ENCODE results near the gene TFEC.
"Not testable (repeated sequence)": the region's sequence is repeated elsewhere in the genome, so short reads cannot be mapped to it uniquely, and the experiment has no call there.

The TFEC gene

DNA sequence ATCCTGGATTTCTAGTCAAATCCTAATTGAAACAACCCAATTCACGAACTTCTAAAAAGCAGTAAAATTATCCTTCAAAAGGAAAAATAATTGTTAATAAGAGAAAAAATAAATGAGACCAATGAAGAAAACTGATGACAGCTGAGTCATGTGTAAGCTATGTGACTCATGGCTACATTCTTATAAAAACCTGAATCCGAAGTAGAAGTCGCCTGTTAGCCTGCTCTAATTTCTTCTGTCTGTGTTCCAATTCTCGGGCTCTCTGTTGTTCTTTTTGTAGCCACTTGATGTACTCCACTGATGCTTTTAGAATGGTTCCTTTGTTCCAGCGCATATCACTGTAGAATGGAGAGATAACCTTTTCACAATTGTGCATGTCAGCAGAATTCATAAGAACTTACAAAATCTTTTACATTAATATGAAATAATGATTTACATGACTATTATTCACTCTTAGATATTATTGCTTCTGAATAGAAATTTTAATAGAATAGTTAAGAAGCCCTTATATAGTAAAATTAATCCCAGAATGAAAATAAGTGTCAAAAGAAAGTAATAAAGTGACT lies 88.8 kb downstream of the TFEC start:
- no peaks in the 10 kb centered on the region for H3K36me3 ChIP-seq (ENCODE audit: control insufficient read depth, insufficient read depth, low read length)

GRCh38 chr7:115940460-115941060 lies 90.0 kb downstream of the TFEC start:
- no peak for DNase-seq (ENCODE audit: extremely low read depth, insufficient read length)
- H3K27me3 ChIP-seq (replicated peaks; ENCODE audit: control insufficient read depth, insufficient read depth, low read length) = no peaks in the 10 kb centered on the region
- TF ChIP-seq, protein P1, sequence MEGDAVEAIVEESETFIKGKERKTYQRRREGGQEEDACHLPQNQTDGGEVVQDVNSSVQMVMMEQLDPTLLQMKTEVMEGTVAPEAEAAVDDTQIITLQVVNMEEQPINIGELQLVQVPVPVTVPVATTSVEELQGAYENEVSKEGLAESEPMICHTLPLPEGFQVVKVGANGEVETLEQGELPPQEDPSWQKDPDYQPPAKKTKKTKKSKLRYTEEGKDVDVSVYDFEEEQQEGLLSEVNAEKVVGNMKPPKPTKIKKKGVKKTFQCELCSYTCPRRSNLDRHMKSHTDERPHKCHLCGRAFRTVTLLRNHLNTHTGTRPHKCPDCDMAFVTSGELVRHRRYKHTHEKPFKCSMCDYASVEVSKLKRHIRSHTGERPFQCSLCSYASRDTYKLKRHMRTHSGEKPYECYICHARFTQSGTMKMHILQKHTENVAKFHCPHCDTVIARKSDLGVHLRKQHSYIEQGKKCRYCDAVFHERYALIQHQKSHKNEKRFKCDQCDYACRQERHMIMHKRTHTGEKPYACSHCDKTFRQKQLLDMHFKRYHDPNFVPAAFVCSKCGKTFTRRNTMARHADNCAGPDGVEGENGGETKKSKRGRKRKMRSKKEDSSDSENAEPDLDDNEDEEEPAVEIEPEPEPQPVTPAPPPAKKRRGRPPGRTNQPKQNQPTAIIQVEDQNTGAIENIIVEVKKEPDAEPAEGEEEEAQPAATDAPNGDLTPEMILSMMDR (IDR thresholded peaks at IDR 0.05; ENCODE audit: insufficient read depth, low read length, poor library complexity, severe bottlenecking) = no peak
- H3K36me3 ChIP-seq (ENCODE audit: control insufficient read depth, insufficient read depth, low read length) = no peaks in the 10 kb centered on the region
- H3K4me3 ChIP-seq (replicated peaks; ENCODE audit: low read depth, low read length) = no peak overlapping the region

More for the DNA sequence above, 88.8 kb downstream of the TFEC start:
- Histone ChIP-seq H3K4me3 (replicated peaks; ENCODE audit: low read depth, low read length) (no peak overlapping the region), H3K27me3 (replicated peaks; ENCODE audit: control insufficient read depth, insufficient read depth, low read length) (no peaks in the 10 kb centered on the region)
- no peak for DNase-seq (ENCODE audit: extremely low read depth, insufficient read length)
- TF ChIP-seq, protein P1 (IDR thresholded peaks at IDR 0.05; ENCODE audit: insufficient read depth, low read length, poor library complexity, severe bottlenecking) = no peak

GRCh38 chr7:115937960-115938359 lies 92.6 kb downstream of the TFEC start:
- Histone ChIP-seq H3K36me3 (ENCODE audit: control insufficient read depth, insufficient read depth, low read length) (no peaks in the 10 kb centered on the region), H3K4me3 (replicated peaks; ENCODE audit: low read depth, low read length) (no peak overlapping the region), H3K27me3 (replicated peaks; ENCODE audit: control insufficient read depth, insufficient read depth, low read length) (no peaks in the 10 kb centered on the region)
- TF ChIP-seq, protein P1 (IDR thresholded peaks at IDR 0.05; ENCODE audit: insufficient read depth, low read length, poor library complexity, severe bottlenecking) = no peak
- DNase-seq (ENCODE audit: extremely low read depth, insufficient read length) = no peak

DNA sequence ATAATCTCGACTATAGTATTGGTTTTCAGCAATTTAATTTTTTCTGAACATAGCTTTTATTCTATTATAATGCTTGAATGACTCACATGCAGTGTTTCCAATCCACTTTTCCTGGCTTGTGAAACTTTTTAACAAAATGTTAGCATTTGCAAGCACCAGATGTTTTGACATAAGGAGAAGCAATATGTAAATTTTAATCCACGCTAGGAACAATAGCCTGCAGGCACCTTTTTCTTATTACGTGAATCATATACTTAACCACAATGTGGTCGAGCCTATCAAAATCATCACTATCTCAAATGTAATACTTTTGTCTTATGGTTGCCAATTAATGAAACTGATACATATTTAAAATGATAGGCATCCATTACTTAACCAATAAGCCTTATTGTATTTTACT lies 97.1 kb downstream of the TFEC start:
- H3K36me3 ChIP-seq (ENCODE audit: control insufficient read depth, insufficient read depth, low read length) = no peaks in the 10 kb centered on the region
- H3K4me3 ChIP-seq (replicated peaks; ENCODE audit: low read depth, low read length) = no peak overlapping the region
- no peak for DNase-seq (ENCODE audit: extremely low read depth, insufficient read length)
- H3K27me3 ChIP-seq (replicated peaks; ENCODE audit: control insufficient read depth, insufficient read depth, low read length) = no peaks in the 10 kb centered on the region
- TF ChIP-seq, protein P1 (IDR thresholded peaks at IDR 0.05; ENCODE audit: insufficient read depth, low read length, poor library complexity, severe bottlenecking) = no peak

DNA sequence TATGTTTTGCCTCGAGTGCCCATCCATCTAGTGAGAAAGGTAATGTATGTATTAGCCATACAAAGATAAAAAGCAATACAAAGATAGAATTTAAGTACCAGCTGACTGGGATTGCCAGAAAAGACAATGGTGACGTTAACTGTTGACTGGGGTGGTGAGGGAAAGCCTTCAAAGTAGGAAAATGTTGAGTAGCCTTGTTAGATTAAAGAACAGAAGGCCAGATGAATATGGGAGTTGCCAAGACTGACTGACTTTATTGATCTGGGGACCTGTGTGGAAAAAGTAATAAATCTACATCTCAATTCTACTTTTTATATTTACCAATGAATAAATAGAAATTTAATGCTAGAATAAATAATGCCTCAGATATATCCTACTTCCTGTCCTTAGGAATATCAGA lies 97.7 kb downstream of the TFEC start:
- no peaks in the 10 kb centered on the region for H3K27me3 ChIP-seq (replicated peaks; ENCODE audit: control insufficient read depth, insufficient read depth, low read length)
- no peak overlapping the region for H3K4me3 ChIP-seq (replicated peaks; ENCODE audit: low read depth, low read length)
- no peaks in the 10 kb centered on the region for H3K36me3 ChIP-seq (ENCODE audit: control insufficient read depth, insufficient read depth, low read length)
- TF ChIP-seq, protein P1 (IDR thresholded peaks at IDR 0.05; ENCODE audit: insufficient read depth, low read length, poor library complexity, severe bottlenecking) = no peak
- no peak for DNase-seq (ENCODE audit: extremely low read depth, insufficient read length)

- H3K36me3 ChIP-seq (ENCODE audit: control insufficient read depth, insufficient read depth, low read length); H3K27me3 ChIP-seq (replicated peaks; ENCODE audit: control insufficient read depth, insufficient read depth, low read length); DNase-seq (ENCODE audit: extremely low read depth, insufficient read length); H3K4me3 ChIP-seq (replicated peaks; ENCODE audit: low read depth, low read length): not testable (repeated sequence)
Observed at GRCh38 chr7:115930184-115930583, 100.4 kb downstream of the TFEC start.

DNA sequence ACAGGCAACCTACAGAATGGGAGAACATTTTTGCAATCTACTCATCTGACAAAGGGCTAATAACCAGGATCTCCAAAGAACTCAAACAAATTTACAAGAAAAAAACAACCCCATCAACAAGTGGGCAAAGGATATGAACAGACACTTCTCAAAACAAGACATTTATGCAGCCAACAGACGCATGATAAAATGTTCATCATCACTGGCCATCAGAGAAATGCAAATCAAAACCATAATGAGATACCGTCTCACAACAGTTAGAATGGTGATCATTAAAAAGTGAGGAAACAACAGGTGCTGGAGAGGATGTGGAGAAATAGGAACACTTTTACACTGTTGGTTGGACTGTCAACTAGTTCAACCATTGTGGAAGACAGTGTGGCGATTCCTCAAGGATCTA lies 100.8 kb downstream of the TFEC start:
- H3K27me3 ChIP-seq (replicated peaks; ENCODE audit: control insufficient read depth, insufficient read depth, low read length); DNase-seq (ENCODE audit: extremely low read depth, insufficient read length); H3K36me3 ChIP-seq (ENCODE audit: control insufficient read depth, insufficient read depth, low read length); H3K4me3 ChIP-seq (replicated peaks; ENCODE audit: low read depth, low read length): not testable (repeated sequence)
